ENCODE measurements around the gene TANK.

TANK gene

GRCh38 chr2:161160226-161161073 lies at the start of gene TANK:
TANK (plus strand) TSS chr2:161160428; CDS start chr2:161179663, 19,235 bp downstream.
- Histone ChIP-seq H3K9me3 (ENCODE audit: control insufficient read depth, insufficient read depth, low read length) (no peaks in the 10 kb centered on the region), H3K36me3 (ENCODE audit: control insufficient read depth, insufficient read depth, low read length) (no peaks in the 10 kb centered on the region), H3K27me3 (ENCODE audit: control insufficient read depth, insufficient read depth, low read length) (no peaks in the 10 kb centered on the region), H3K4me1 (ENCODE audit: control insufficient read depth, insufficient read depth, low read length) (peaks cover 4% of the 10 kb centered on the region), H3K9ac (ENCODE audit: low read depth, low read length) (peak within 1 kb of the TSS; percentile 99), H3K4me3 (ENCODE audit: low read depth, low read length) (peak within 1 kb of the TSS; percentile 99)

- Histone ChIP-seq H3K4me1 (ENCODE audit: control insufficient read depth, insufficient read depth, low read length) (peaks cover 6% of the 10 kb centered on the region), H3K36me3 (ENCODE audit: control insufficient read depth, insufficient read depth, low read length) (no peaks in the 10 kb centered on the region), H3K9me3 (ENCODE audit: control insufficient read depth, insufficient read depth, low read length) (no peaks in the 10 kb centered on the region), H3K4me3 (ENCODE audit: low read depth, low read length) (no peak overlapping the region), H3K9ac (ENCODE audit: low read depth, low read length) (no peak overlapping the region), H3K27me3 (ENCODE audit: control insufficient read depth, insufficient read depth, low read length) (no peaks in the 10 kb centered on the region)
Measured at GRCh38 chr2:161111531-161111930, 48.7 kb upstream of the TANK start.

GRCh38 chr2:161112908-161113307 lies 47.3 kb upstream of the TANK start:
- Histone ChIP-seq H3K4me1 (ENCODE audit: control insufficient read depth, insufficient read depth, low read length) (peaks cover 6% of the 10 kb centered on the region), H3K36me3 (ENCODE audit: control insufficient read depth, insufficient read depth, low read length) (no peaks in the 10 kb centered on the region), H3K9me3 (ENCODE audit: control insufficient read depth, insufficient read depth, low read length) (no peaks in the 10 kb centered on the region), H3K27me3 (ENCODE audit: control insufficient read depth, insufficient read depth, low read length) (no peaks in the 10 kb centered on the region), H3K4me3 (ENCODE audit: low read depth, low read length) (no peak overlapping the region), H3K9ac (ENCODE audit: low read depth, low read length) (no peak overlapping the region)

GRCh38 chr2:161113693-161114575 lies 46.3 kb upstream of the TANK start:
- H3K4me3 ChIP-seq (ENCODE audit: low read depth, low read length) = no peak overlapping the region
- H3K27me3 ChIP-seq (ENCODE audit: control insufficient read depth, insufficient read depth, low read length) = no peaks in the 10 kb centered on the region
- H3K9me3 ChIP-seq (ENCODE audit: control insufficient read depth, insufficient read depth, low read length) = no peaks in the 10 kb centered on the region
- no peak overlapping the region for H3K9ac ChIP-seq (ENCODE audit: low read depth, low read length)
- H3K36me3 ChIP-seq (ENCODE audit: control insufficient read depth, insufficient read depth, low read length) = no peaks in the 10 kb centered on the region
- peaks cover 6% of the 10 kb centered on the region for H3K4me1 ChIP-seq (ENCODE audit: control insufficient read depth, insufficient read depth, low read length)

- no peak overlapping the region for H3K9ac ChIP-seq (ENCODE audit: low read depth, low read length)
- peaks cover 6% of the 10 kb centered on the region for H3K4me1 ChIP-seq (ENCODE audit: control insufficient read depth, insufficient read depth, low read length)
- H3K27me3 ChIP-seq (ENCODE audit: control insufficient read depth, insufficient read depth, low read length) = no peaks in the 10 kb centered on the region
- H3K9me3 ChIP-seq (ENCODE audit: control insufficient read depth, insufficient read depth, low read length) = no peaks in the 10 kb centered on the region
- H3K36me3 ChIP-seq (ENCODE audit: control insufficient read depth, insufficient read depth, low read length) = no peaks in the 10 kb centered on the region
- no peak overlapping the region for H3K4me3 ChIP-seq (ENCODE audit: low read depth, low read length)
Measured at GRCh38 chr2:161115205-161115604, 45.0 kb upstream of the TANK start.

- H3K27me3 ChIP-seq (ENCODE audit: control insufficient read depth, insufficient read depth, low read length) = no peaks in the 10 kb centered on the region
- H3K36me3 ChIP-seq (ENCODE audit: control insufficient read depth, insufficient read depth, low read length) = no peaks in the 10 kb centered on the region
- H3K4me3 ChIP-seq (ENCODE audit: low read depth, low read length) = no peak overlapping the region
- H3K9me3 ChIP-seq (ENCODE audit: control insufficient read depth, insufficient read depth, low read length) = no peaks in the 10 kb centered on the region
- no peak overlapping the region for H3K9ac ChIP-seq (ENCODE audit: low read depth, low read length)
- peaks cover 6% of the 10 kb centered on the region for H3K4me1 ChIP-seq (ENCODE audit: control insufficient read depth, insufficient read depth, low read length)
Measured at GRCh38 chr2:161115605-161116380, 44.4 kb upstream of the TANK start.

GRCh38 chr2:161116509-161116908 lies 43.7 kb upstream of the TANK start:
- Histone ChIP-seq H3K9me3 (ENCODE audit: control insufficient read depth, insufficient read depth, low read length) (no peaks in the 10 kb centered on the region), H3K36me3 (ENCODE audit: control insufficient read depth, insufficient read depth, low read length) (no peaks in the 10 kb centered on the region), H3K4me1 (ENCODE audit: control insufficient read depth, insufficient read depth, low read length) (peaks cover 4% of the 10 kb centered on the region), H3K4me3 (ENCODE audit: low read depth, low read length) (no peak overlapping the region), H3K27me3 (ENCODE audit: control insufficient read depth, insufficient read depth, low read length) (no peaks in the 10 kb centered on the region), H3K9ac (ENCODE audit: low read depth, low read length) (no peak overlapping the region)

GRCh38 chr2:161117506-161117905 lies 42.7 kb upstream of the TANK start:
- no peaks in the 10 kb centered on the region for H3K4me1 ChIP-seq (ENCODE audit: control insufficient read depth, insufficient read depth, low read length)

GRCh38 chr2:161118722-161119121 lies 41.5 kb upstream of the TANK start:
- no peaks in the 10 kb centered on the region for H3K27me3 ChIP-seq (ENCODE audit: control insufficient read depth, insufficient read depth, low read length)
- H3K9ac ChIP-seq (ENCODE audit: low read depth, low read length) = no peak overlapping the region
- peaks cover 6% of the 10 kb centered on the region for H3K4me1 ChIP-seq (ENCODE audit: control insufficient read depth, insufficient read depth, low read length)
- no peaks in the 10 kb centered on the region for H3K36me3 ChIP-seq (ENCODE audit: control insufficient read depth, insufficient read depth, low read length)
- H3K4me3 ChIP-seq (ENCODE audit: low read depth, low read length) = no peak overlapping the region
- no peaks in the 10 kb centered on the region for H3K9me3 ChIP-seq (ENCODE audit: control insufficient read depth, insufficient read depth, low read length)

More at GRCh38 chr2:161117506-161117905, 42.7 kb upstream of the TANK start:
- no peaks in the 10 kb centered on the region for H3K9me3 ChIP-seq (ENCODE audit: control insufficient read depth, insufficient read depth, low read length)
- H3K4me3 ChIP-seq (ENCODE audit: low read depth, low read length) = no peak overlapping the region
- H3K36me3 ChIP-seq (ENCODE audit: control insufficient read depth, insufficient read depth, low read length) = no peaks in the 10 kb centered on the region
- no peaks in the 10 kb centered on the region for H3K27me3 ChIP-seq (ENCODE audit: control insufficient read depth, insufficient read depth, low read length)
- H3K9ac ChIP-seq (ENCODE audit: low read depth, low read length) = no peak overlapping the region

- Histone ChIP-seq H3K27me3 (ENCODE audit: control insufficient read depth, insufficient read depth, low read length) (no peaks in the 10 kb centered on the region), H3K9me3 (ENCODE audit: control insufficient read depth, insufficient read depth, low read length) (no peaks in the 10 kb centered on the region), H3K4me1 (ENCODE audit: control insufficient read depth, insufficient read depth, low read length) (peaks cover 6% of the 10 kb centered on the region), H3K4me3 (ENCODE audit: low read depth, low read length) (no peak overlapping the region), H3K9ac (ENCODE audit: low read depth, low read length) (no peak overlapping the region), H3K36me3 (ENCODE audit: control insufficient read depth, insufficient read depth, low read length) (no peaks in the 10 kb centered on the region)
Measured at GRCh38 chr2:161119483-161119882, 40.7 kb upstream of the TANK start.

- Histone ChIP-seq H3K4me3 (ENCODE audit: low read depth, low read length) (no peak overlapping the region), H3K27me3 (ENCODE audit: control insufficient read depth, insufficient read depth, low read length) (no peaks in the 10 kb centered on the region), H3K4me1 (ENCODE audit: control insufficient read depth, insufficient read depth, low read length) (peaks cover 6% of the 10 kb centered on the region), H3K9me3 (ENCODE audit: control insufficient read depth, insufficient read depth, low read length) (no peaks in the 10 kb centered on the region), H3K9ac (ENCODE audit: low read depth, low read length) (no peak overlapping the region), H3K36me3 (ENCODE audit: control insufficient read depth, insufficient read depth, low read length) (no peaks in the 10 kb centered on the region)
Measured at GRCh38 chr2:161120775-161121174, 39.5 kb upstream of the TANK start.
